Fibroblast of the conjunctiva (primary cell): ENCODE results near the gene TTC39B.

Source experiments
- DNase-seq: peaks from one replicate; pipeline ENCODE4 v3.0.0-alpha.2; 2010; ENCODE audit warnings: low read depth

Gene TTC39B

DNA sequence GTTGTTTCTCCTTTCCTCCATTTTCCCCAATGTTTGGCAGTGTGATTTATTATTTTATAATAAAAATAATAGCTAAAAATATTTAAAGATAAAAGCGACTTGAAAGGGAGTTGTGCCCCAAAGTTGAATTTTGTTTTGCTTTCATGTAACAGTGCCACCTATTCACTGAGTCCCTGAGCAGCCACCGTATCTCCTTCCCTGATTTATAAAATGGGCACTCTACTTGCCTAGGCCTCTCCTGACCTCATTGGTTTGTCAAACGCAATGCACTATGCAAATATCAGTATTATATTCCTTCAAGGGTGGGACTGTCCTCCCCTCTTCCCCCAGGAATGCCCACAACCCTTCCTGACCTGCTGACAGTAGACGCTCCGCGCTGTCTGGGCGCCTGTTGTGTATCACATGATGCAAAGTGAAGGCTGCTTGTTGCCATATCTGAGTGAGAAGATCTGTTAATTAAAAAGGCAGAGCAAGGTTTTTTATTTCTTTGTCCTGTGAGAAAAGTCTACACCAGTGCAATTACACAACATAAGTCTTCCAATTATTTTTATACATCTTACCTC, 81.4 kb downstream of the TTC39B start:
- DNase-seq = no peak

DNA sequence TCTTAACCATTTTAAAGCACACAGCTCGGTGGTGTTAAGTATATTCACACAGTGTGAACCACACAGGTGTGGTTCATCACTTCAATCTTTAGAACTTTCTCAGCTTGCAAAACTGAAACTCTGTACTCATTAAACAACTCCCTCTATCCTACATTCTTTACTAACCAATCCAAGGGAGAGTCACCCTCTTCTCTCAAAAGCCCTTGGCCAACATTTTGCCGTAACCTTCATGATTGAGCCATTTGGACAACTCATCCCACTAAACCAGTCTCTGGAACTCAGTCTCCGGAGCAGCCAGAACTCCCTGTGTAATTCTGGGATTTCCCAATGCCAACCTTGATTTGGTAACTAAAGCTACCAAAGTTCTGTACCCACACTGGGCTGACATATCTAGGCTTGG, 84.7 kb downstream of the TTC39B start:
- DNase-seq = no peak

DNA sequence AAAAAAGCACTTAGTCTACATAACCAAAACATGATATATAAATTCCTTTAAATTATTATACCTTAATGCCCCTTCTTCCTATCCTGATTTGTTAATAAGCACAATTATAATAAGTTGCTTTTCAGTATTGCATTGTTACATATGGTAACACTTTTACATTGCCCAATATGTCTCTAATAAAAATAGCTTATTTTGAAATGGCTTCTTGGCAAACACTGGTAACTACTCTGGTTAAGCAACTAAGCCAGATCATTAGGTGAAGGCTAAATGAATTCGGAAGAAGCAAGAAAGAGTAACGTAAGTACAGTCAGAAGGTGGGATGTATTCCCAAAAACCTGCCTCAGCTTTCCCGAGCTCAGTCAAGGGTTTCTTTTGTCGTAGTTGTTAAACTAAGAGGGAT, 85.3 kb downstream of the TTC39B start:
- DNase-seq = no peak

DNA sequence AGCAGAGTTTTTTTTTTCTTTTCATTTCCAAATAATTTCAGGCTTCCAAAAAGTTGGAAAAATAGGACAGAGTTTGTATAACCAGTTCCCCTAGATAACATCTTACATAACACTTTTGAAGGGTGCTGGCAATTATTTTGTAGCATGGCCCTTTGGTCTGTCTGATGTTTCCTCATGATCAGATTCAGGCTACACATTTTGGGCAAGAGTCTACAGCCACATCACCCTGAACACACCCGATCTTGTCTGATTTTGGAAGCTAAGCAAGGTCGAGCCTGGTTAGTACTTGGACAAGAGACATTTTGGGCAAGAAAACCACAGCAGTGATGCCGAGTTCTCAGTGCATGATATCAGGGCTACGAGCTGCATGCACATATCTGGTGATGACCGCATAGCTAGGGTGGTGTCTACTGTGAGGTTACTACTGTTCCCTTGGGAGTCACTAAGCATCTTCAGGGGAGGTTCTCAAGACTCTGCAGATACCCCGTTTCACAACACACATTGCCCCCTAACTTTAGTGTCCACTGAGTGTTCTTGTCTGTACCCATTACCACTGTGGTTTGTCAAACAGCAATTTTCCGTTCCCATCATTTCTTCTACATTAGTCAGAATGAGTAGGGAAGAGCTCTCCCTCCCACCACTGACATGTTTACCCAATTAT, 86.2 kb downstream of the TTC39B start:
- no peak for DNase-seq

DNA sequence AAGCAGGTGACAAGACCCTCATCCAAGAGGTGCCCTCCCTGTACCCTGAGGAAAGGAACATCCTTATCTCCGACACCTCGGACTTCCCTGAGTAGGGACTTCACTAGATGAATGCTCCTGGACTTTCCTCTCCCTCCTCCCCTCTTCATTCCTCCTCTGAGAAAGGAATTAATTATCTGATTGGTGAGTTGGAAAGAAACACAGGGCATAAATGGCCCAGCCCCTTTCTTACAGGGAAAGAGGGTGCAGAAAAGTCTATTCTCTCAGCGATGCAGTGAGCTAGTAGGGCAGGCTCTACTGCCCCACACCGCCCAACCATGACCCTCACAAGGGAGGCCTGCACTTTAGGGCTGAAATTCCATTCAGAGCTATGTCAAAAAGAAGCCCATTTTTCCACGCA, 87.5 kb downstream of the TTC39B start:
- no peak for DNase-seq

- DNase-seq = no peak
Measured at GRCh38 chr9:15218994-15219393, 88.0 kb downstream of the TTC39B start.

DNA sequence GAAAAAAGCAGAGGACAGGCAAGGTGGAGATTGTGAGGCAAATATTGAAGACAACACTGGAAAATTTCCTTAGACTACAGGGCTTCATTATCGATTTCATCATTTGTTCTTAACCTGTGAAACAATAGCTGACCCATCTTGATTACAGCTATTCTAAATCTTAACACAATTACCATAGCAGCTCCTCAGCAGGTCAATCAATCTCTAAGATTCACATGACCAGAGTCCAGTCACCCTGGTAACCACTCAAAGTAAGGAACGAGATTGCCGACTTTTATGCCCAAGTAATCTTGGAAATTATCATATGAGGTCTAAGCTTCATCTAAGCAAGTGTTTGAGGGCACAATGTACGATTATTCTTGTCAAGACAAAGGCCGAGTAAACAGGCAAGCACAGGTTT, 93.8 kb downstream of the TTC39B start:
- no peak for DNase-seq

DNA sequence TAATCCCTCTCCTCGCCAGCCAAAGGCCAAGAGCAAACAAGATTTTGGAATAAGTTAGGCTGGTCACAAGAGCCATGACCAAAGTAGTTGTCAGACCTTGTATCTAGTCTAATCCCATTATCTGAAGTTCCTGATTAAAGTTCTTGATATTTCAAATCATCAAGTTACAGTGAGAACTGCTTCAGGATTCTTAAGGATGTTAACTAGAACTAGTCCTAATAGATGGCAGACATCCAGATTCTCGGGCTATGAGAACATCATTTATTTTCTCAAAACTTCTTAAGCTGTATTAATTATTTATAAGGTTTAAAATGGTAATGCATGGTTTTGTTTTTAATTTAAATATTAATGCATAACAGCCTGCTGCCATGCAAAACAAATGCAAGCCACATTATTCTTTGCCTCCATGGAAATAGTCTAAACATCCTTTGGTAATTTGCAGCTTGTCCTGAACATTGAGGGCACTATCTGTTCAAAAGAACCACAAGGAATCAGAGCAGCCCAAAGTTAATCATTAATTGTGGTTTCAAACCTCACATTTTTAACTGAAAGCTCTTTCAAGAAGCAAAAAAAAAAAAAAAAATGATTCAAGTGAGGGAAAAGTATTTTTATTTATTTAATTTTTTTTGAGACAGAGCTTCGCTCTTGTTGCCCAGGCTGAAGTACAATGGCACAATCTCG, 95.1 kb downstream of the TTC39B start:
- DNase-seq = peak; percentile 8

- DNase-seq = peak; percentile 67
Measured at GRCh38 chr9:15211160-15211814, 95.7 kb downstream of the TTC39B start.

DNA sequence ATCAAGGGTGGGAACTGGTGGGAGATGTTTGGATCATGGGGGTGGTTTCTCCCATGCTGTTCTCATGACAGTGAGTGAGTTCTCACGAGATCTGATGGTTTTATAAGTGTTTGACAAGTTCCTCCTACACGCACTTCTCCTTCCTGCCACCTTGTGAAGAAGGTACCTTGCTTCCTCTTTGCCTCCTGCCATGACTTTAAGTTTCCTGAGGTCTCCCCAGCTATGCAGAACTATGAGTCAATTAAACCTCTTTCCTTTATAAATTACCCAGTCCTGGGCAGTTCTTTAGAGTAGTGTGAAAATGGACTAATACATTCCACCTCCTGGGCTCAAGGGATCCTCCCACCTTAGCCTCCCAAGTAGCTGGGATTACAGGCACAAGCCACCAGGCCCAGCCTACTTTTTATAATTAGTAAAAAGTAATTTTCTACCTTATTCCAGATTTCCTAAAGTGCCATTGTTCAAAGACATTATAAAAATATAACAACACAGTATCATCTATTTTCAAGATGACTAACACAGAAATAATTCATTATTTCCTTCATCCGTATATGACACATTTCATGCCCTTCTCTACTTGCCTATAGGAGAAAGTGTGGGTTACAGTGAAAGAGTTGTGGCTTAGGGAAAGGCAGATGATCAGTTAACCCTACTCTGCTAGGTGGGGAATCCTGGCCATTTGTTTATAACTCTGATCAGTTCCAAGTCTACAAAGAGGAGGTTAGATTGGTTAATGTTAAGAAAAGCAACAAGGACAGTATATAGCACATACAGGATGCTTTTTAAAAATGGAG, 99.9 kb downstream of the TTC39B start:
- DNase-seq = no peak

DNA sequence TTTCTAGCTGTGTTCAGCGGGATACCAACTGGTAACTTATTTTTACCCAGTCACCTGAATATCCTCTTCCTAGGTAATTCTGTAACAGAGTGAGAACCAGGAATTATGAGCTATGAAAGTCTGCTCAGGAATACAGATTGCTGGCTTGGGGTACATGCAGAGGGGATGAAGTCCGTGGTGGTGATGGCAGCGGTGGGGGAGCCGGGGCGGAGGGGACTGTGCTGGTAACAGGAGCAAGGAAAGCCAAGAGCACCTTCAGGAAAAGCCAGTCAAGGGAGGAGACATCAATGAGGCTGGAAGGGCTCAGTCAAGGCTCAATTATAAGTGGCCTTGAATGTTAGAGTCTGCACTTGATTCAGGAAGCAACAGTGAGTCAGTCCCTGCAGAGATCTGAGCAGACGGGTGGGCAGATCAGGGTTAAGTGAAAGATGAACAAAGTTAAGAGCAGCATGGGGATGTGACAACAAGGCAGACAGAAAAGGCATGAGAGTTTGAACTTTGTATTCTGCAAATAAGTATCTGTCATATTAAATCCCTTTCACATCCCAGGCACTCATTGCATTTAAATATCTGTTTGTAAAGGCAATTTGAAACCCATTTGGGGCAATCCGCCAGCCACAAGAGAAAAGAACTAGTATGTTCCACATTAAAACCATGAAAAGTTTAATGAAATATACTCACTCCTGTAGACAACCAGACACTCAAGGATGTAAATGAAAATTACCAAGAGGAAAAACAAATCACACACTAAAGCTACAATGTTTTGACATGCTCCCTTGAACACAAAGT, 101.2 kb downstream of the TTC39B start:
- DNase-seq = no peak

- DNase-seq = no peak
Measured at GRCh38 chr9:15203581-15203980, 103.4 kb downstream of the TTC39B start.

GRCh38 chr9:15200111-15200510, 106.9 kb downstream of the TTC39B start:
- no peak for DNase-seq

DNA sequence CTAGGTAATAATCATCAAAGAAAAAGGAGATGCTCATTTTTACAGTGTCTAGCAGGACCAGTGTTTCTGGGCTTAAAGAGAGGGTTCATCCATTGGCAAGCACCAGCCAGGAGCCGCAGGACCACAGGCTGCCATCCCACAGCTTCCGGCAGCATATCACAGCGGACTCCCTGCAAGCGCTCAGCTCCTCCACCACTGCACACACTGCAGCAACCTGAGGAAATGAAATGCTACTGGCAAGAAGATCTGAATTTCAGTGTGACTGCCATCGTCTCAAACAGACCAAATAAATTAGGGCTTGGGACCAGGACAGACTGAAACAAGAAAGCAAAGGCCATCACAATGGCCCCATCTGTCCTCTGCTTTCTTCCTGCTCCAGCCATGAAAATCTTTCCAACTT, 114.2 kb downstream of the TTC39B start:
- DNase-seq = no peak

DNA sequence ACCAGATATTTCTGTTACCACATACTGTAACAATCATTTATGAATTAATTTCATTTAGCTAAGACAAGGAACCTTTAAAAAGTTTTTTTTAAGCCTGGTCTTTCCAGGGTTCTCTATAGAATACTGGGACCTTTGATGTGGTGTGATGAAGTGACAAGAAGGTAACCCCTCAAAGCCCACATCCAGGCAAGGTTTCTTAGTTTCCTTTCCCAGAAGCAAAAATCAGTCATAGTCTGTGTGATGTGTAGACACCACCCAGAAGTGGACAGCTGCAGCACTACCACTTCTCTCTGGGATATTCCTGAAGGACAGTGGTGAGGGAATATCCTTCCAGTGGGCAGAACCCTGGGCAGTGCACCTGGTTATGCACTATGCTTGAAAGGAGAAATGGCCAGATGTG, 115.6 kb downstream of the TTC39B start:
- no peak for DNase-seq

DNA sequence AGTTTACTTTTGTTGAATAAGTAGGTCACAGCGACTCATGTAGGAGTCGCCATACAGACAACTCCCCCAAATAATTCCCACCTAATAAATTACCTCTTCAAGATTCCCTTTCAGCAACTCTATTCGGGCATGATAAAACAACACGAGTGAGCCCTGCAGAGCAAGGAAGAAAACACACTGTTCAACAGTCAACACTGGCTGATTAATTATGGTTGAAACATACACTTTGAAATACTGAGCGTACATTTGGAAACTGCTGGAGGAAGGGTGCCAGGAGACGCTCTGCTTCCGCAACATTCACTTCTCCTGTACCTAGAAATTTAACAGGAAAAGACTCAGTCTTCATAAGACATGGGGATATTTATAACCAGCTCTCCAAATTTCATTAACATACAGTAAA, 117.5 kb downstream of the TTC39B start:
- DNase-seq = no peak

DNA sequence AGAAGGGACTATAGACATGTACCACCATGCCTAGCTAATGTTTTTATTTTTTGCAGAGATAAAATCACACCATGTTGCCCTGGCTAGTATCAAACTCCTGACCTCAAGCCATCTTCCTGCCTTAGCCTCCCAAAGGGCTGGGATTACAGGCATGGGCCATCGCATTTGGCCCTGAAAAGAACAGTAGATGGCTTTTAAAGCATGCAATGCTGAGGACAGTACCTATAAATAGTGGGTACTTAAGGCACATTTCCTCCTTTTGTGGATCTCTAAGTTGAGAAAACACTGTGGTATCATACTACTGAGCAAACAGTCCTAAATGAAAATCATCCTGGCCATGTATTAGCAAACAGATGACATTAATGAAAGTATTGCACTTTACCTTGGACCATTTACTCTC, 119.4 kb downstream of the TTC39B start:
- no peak for DNase-seq

DNA sequence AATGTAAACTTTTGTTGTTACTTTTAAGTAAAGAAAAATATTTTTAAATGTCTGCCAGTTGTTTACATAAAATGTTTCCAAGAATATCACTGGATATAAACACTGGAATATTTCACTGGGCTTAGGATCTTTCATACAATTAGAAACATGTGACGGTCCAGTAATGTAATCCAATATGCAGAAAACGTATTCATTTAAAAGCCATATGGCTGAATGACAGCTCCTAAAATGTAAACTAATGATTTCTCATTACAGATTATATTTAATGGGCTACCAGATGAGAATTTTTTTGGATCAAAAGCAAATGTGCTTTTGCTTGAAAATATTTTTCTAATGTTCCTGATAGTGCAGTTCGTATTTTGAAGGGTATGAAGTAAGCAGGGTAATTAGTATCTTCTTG, 124.3 kb downstream of the TTC39B start:
- DNase-seq = peak; percentile 6

DNA sequence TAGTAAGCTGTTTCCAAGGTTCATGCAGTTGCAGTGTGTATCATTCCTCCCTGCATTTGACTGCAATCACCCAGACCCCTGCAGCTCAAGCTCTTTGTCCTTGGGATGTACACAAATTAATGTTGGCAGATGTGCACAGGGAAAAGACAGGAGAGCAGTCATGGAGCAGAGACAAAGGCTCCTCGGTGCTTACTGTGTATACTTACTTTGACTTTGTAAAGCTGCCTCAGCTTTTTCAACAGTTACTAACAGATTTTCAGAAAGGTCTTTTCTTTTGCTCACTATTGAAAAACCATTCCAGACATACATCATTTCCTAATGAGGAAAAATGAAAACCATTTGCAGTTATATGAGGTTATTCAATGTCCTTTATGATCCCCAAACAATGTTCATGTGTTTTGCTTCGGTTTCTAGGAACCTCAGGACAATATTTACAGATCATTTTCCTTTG, 124.9 kb downstream of the TTC39B start:
- no peak for DNase-seq

DNA sequence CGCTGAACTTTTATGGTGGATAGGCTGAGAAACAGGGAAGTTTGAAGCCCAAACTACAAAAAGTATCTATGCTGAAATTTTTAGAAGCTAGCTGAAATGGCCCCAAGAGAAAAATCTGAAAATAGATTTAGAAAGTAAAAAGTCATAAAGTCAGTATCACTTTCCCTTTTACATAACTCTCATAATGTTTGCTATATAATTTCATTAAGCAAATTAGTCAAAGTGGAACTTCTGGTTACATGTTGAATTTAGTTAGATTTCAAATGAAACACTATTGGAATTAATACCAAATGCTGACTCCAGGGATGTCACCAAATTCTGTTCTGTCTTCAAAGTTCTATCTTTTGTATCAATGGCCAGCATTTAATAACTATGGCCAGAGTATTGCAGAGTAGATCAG, 126.9 kb downstream of the TTC39B start:
- no peak for DNase-seq

DNA sequence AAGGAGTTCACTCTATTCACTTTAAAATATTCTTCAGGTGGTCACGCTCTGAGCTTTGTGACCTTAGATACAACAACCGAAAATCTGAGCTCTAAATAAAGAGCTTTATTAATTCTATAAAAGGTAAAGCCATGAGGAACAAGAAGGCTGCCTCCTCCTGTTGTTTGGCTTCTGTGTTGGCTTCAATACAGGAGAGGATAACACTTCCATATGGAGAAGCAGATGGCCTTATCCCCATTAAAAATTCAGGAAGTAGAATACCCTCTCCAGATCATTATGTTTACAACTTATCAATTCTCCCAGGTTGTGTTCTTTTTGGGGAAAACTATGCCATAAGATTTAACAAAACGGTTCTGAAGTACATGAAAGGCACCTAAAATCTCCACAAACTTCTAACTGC, 128.4 kb downstream of the TTC39B start:
- DNase-seq = no peak

DNA sequence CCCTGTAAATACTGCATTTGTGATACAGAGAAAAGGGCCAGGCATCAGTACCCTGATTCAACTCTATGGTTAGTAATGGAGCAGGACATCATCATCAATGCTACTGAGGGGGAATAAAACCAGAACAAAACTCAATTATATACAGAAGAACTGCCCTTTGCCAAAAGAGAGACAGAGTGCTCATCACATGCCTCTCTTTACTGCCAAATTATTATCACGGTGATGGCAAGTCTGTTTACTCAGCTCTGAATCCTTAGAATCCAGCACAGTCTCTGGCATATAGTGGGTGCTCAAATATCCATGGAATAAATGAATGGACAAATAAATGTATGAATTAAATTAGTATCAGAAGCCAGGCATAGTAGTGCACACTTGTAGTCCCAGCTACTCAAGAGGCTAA, 130.2 kb downstream of the TTC39B start:
- no peak for DNase-seq
